ENCODE results near the gene INPP5A.

DNA sequence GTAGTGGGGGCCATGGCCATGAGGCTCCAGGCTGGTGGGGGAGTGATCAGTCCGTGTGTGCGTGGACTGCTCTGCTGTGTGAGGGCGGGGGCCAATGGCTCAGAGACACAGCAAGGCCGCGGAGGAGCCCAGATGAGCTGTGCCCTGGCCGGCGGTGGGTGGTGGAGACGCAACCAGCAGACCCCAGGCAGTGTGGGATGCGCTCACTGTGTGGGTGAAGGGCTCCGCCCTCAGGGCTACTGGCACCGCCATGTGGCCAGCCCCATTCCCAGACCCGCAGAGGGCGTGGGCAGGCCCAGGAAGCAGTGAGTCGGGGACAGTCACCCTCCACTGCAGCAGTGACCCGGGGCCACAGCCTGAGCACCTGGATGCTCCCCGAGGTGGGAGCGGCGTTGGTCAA, 239.2 kb downstream of the INPP5A start:
- TF ChIP-seq, protein P1, sequence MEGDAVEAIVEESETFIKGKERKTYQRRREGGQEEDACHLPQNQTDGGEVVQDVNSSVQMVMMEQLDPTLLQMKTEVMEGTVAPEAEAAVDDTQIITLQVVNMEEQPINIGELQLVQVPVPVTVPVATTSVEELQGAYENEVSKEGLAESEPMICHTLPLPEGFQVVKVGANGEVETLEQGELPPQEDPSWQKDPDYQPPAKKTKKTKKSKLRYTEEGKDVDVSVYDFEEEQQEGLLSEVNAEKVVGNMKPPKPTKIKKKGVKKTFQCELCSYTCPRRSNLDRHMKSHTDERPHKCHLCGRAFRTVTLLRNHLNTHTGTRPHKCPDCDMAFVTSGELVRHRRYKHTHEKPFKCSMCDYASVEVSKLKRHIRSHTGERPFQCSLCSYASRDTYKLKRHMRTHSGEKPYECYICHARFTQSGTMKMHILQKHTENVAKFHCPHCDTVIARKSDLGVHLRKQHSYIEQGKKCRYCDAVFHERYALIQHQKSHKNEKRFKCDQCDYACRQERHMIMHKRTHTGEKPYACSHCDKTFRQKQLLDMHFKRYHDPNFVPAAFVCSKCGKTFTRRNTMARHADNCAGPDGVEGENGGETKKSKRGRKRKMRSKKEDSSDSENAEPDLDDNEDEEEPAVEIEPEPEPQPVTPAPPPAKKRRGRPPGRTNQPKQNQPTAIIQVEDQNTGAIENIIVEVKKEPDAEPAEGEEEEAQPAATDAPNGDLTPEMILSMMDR (IDR thresholded peaks at IDR 0.05): no peak
- TF ChIP-seq EZH2 (IDR thresholded peaks at IDR 0.05; ENCODE audit: borderline replicate concordance, insufficient read depth, low read depth, low read length, poor library complexity, severe bottlenecking): no peak
